Measurements from ENCODE around the gene STOML1.

The STOML1 gene

DNA sequence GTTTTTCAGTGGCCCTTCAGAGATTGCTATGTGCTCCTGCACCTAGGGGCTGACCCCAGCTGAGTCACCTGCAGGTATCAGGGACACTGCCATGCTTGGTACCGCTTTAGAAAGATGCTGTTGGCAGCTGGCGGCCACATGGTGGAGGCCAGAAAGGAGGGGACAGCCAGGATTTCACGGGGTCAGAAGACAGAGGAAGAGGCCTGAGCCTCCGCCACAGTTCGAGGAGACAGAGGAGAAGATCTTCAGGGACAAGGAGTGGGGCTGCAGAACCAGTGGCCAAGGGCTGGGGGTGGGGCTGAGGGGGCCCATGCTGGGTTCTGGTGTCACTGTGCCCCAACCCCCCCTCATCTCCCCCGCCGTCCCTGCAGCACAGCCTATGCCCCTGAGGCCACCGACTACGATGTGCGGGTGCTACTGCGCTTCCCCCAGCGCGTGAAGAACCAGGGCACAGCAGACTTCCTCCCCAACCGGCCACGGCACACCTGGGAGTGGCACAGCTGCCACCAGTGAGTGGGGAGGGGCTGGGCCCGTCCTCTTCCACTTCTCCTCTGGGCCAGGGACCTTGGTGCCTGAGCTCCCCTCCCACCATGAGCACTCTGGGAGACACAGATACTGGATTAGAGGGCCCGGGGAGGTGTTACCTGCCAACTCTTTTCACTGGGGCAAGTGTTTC is 45.9 kb downstream of the STOML1 start:
- no peak for DNase-seq (ENCODE audit: low read depth)
- no peak overlapping the region for H3K4me3 ChIP-seq (ENCODE audit: low read depth, low read length)
- TF ChIP-seq, protein P1, sequence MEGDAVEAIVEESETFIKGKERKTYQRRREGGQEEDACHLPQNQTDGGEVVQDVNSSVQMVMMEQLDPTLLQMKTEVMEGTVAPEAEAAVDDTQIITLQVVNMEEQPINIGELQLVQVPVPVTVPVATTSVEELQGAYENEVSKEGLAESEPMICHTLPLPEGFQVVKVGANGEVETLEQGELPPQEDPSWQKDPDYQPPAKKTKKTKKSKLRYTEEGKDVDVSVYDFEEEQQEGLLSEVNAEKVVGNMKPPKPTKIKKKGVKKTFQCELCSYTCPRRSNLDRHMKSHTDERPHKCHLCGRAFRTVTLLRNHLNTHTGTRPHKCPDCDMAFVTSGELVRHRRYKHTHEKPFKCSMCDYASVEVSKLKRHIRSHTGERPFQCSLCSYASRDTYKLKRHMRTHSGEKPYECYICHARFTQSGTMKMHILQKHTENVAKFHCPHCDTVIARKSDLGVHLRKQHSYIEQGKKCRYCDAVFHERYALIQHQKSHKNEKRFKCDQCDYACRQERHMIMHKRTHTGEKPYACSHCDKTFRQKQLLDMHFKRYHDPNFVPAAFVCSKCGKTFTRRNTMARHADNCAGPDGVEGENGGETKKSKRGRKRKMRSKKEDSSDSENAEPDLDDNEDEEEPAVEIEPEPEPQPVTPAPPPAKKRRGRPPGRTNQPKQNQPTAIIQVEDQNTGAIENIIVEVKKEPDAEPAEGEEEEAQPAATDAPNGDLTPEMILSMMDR (IDR thresholded peaks at IDR 0.05; ENCODE audit: control insufficient read depth, extremely low read depth, insufficient read depth) = no peak

DNA sequence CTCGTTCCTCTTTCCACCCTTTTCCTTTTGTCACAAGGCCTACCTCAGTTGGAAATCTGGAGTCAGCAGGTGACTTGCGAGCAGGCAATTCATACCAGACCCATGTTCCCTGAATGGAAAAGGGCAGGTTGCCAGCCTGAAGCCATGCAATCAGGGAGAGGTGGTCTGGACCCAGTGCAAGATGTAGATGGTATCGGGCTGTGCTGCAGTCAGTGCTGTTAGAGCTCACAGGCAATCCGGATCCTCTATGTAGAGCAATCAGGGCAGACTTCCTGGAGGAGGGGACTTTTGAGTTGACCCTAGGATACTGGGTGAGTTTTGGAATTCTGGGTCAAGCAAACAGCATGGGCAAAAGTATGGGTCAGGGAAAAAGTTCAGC is 47.0 kb downstream of the STOML1 start:
- DNase-seq (ENCODE audit: low read depth) = no peak
- H3K4me3 ChIP-seq (ENCODE audit: low read depth, low read length) = no peak overlapping the region
- TF ChIP-seq, protein P1 (IDR thresholded peaks at IDR 0.05; ENCODE audit: control insufficient read depth, extremely low read depth, insufficient read depth) = no peak

DNA sequence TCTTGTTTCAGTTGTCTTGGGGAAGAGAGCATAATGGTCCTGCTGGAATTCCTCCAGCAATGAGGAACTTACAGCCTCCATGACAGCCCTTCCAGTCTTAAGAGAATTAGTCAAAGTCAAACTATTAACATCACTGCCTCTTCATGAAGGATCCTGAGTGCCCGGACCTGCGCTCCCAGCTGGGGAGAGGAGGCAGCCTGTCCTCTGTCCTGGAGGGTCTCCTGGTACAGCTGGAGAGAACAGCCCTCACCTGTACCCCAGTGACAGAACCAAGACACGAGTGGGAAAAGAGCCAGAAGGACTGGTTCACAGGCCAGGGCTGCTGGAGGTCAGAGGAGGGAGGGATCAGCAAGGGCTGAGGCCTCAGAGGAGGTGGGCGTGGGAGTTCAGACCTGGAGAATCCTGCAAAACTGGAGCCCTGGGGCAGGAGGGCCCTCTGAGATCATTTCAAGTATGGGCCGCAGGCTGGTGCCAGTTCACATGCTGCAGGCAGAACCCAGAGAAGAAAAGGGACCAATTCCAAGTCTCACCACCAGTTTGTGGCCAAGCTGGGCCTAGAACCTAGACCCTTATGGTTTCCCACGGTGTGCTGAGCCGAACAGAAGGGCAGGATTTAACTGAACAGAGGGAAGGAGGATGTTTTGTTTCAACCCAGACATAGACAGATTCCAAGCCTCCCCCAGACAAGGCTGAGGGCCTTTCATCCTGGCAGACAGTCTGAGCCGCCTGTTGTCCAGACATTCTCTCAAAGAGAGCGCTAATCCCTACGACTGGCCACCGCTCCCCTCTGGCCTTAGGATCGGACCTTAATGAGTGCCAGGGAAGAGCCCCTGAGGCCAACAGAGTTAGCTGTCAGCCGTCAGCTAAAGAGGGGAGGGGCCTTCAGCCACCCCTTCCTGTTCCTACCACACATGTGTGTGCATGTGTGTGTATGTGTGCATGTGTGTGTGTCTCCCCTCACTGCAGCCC is 47.6 kb downstream of the STOML1 start:
- TF ChIP-seq, protein P1 (IDR thresholded peaks at IDR 0.05; ENCODE audit: control insufficient read depth, extremely low read depth, insufficient read depth) = no peak
- DNase-seq (ENCODE audit: low read depth) = no peak
- no peak overlapping the region for H3K4me3 ChIP-seq (ENCODE audit: low read depth, low read length)

DNA sequence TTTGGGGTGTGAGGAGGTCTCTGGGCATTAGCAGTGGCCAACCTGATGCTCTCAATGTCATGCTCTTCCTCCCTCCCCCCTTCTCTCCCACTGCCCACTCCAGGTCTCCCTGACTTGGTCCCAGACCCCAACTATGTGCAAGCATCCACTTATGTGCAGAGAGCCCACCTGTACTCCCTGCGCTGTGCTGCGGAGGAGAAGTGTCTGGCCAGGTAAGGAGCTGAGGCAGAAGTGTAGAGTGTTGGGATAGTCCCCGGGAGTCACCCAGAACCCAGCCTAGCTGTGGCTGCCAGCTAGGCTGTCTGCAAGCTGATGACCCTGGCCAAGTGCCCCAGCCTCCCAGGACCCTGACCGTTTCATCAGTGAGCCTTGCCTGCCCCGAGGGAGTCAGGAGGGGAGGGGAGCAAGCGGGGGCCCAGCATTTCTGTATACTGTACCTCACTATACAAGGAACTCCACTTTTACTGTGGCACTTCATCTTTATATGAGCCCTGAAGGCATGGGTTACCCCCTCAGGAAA is 49.3 kb downstream of the STOML1 start:
- TF ChIP-seq, protein P1 (IDR thresholded peaks at IDR 0.05; ENCODE audit: control insufficient read depth, extremely low read depth, insufficient read depth) = no peak
- no peak for DNase-seq (ENCODE audit: low read depth)
- no peak overlapping the region for H3K4me3 ChIP-seq (ENCODE audit: low read depth, low read length)

DNA sequence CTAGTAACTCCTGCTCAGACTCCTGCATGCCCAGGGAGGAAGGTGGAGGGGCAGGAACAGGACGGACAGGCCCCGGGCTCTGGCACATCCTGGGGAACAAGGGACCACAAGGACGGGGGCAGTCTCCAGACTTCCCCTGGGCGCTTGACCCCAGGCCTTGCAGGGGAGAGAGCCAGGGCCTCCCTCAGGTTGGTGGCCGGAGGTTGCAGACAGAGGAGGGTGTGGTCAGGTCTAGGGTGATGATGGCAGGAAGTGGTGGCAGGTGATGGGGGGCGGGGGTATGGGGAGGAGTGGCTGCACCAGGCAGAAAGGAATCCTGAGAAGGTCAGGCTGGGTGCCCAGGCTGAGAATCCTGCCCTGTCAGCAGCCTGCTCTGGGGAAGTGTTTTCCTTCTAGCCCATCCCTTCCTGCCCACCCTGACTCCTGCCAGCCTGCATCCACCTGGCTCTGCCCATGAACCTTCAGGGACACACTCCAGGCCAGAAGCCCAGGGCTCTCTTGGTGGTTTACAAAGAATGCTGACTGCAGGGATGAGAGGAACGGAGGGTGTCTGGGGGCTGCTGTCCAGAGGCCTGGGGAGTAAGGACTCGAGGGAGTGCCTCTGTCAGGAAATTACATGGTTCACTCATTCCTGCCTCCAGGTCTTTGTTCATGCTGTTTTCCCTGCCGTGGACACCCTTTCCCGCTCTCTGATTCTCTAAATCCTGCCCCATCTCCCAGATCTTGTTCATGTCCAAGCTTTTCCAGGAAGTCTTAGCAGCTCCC is 50.0 kb downstream of the STOML1 start:
- TF ChIP-seq, protein P1 (IDR thresholded peaks at IDR 0.05; ENCODE audit: control insufficient read depth, extremely low read depth, insufficient read depth) = no peak
- no peak overlapping the region for H3K4me3 ChIP-seq (ENCODE audit: low read depth, low read length)
- DNase-seq (ENCODE audit: low read depth) = no peak

DNA sequence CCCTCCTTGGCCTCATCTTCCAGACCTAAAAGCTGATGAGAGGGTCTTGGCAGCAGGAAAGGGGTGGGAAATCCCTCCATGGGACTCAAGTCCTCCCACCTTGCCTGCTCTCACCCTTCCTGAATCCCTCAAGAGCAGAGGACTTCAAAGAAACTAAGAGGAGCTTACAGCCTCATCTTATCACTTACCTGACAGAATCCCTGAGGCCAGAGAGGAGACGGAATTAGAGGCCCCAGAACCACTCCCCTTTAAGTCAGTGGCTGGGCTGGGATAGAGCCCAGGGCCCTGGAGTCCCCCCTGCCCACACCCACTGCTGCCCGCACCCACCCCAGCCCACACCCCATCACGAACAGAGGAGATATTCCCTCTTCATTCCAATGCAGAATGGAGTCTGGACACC is 50.6 kb downstream of the STOML1 start:
- H3K4me3 ChIP-seq (ENCODE audit: low read depth, low read length) = no peak overlapping the region
- TF ChIP-seq, protein P1 (IDR thresholded peaks at IDR 0.05; ENCODE audit: control insufficient read depth, extremely low read depth, insufficient read depth) = no peak
- DNase-seq (ENCODE audit: low read depth) = no peak
